Measurements from ENCODE around the gene SLCO1B1.

DNA sequence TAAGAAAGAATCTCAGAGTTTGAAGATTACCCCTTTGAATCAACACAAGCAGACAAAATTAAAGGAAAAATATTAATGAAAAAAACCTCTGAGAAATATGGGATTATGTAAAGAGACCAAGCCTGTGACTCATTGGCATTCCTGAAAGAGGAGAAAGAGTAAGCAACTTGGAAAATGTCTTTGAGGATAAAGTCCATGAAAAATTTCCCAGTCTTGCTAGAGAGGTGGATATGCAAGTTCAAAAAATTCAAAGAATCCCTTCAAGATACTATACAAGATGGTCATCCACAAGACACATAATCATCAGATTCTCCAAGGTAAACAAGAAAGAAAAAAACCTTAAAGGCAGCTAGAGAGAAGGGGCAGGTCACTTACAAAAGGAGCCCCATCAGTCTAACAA is 13.3 kb downstream of the SLCO1B1 start:
- TF ChIP-seq EZH2 (IDR thresholded peaks at IDR 0.05; ENCODE audit: borderline replicate concordance, low read depth, low read length, severe bottlenecking) (no peak), POLR2A (IDR thresholded peaks at IDR 0.05; ENCODE audit: low read depth, low read length) (no peak), FOS (IDR thresholded peaks at IDR 0.05; ENCODE audit: borderline replicate concordance, insufficient read depth, low read length) (no peak), MYC (IDR thresholded peaks at IDR 0.05; ENCODE audit: low read depth, low read length) (no peak), POLR2AphosphoS5 (IDR thresholded peaks at IDR 0.05; ENCODE audit: insufficient read depth, low read depth, low read length) (no peak)
- TF ChIP-seq, protein P1, sequence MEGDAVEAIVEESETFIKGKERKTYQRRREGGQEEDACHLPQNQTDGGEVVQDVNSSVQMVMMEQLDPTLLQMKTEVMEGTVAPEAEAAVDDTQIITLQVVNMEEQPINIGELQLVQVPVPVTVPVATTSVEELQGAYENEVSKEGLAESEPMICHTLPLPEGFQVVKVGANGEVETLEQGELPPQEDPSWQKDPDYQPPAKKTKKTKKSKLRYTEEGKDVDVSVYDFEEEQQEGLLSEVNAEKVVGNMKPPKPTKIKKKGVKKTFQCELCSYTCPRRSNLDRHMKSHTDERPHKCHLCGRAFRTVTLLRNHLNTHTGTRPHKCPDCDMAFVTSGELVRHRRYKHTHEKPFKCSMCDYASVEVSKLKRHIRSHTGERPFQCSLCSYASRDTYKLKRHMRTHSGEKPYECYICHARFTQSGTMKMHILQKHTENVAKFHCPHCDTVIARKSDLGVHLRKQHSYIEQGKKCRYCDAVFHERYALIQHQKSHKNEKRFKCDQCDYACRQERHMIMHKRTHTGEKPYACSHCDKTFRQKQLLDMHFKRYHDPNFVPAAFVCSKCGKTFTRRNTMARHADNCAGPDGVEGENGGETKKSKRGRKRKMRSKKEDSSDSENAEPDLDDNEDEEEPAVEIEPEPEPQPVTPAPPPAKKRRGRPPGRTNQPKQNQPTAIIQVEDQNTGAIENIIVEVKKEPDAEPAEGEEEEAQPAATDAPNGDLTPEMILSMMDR (IDR thresholded peaks at IDR 0.05; ENCODE audit: extremely low read depth in 1 of 2, insufficient read depth in 1 of 2, low read depth in 1 of 2, low read length in 2 of 2), result no peak
